Caco-2 (cell line): ENCODE data around the gene SNX21. TPM values are rescaled to one million over a fixed set of nuclear protein-coding genes. Genes with fewer than 3 reads are reported as not detected.

Experiments
- BruUV-seq: library from RNA; stranded (reverse); fragments of 400-500 nt; replicated peaks from 2 replicates; lab custom pipeline; 2021; lab: Mats Ljungman, UMichigan
- CTCF ChIA-PET: fragments of 300-600 bp; sonication (Branson Sonifier 250); formaldehyde crosslinking; loops from one replicate; lab custom pipeline; 2022; ENCODE audit warnings: antibody characterized with exemption; lab: Charles Lee
- POLR2A ChIA-PET: fragments of 300-600 bp; sonication (Branson Sonifier 250); formaldehyde crosslinking; loops from one replicate; lab custom pipeline; 2022; ENCODE audit warnings: antibody characterized with exemption; lab: Charles Lee
- DNase-seq, 2 experiments: peaks; one replicate each; pipeline versions ENCODE4 v3.0.0 to v3.0.0-alpha.2; 2020 to 2022
- H3K27me3 ChIP-seq: replicated peaks from 2 replicates; pipeline ENCODE4 v1.6.0; 2011; ENCODE audit warnings: low read length; ENCODE audit not compliant: control insufficient read depth, insufficient read depth
- H3K36me3 ChIP-seq: 2 replicates; pipeline ENCODE4 v1.5.1; 2011; ENCODE audit warnings: low read length; ENCODE audit not compliant: control insufficient read depth, insufficient read depth
- H3K4me1 ChIP-seq: fragments of 250-450 bp; sonication (Bioruptor Pico); 2 replicates; pipeline ENCODE4 v1.5.1; 2020; ENCODE audit warnings: mild to moderate bottlenecking
- H3K4me3 ChIP-seq: 2 replicates; pipeline ENCODE4 v1.5.1; 2011; ENCODE audit warnings: low read depth, mild to moderate bottlenecking, control low read depth, low read length
- H3K9me3 ChIP-seq: fragments of 250-450 bp; sonication (Bioruptor Pico); 2 replicates; pipeline ENCODE4 v1.5.1; 2020; ENCODE audit warnings: mild to moderate bottlenecking, moderate library complexity
- H3K27ac Mint-ChIP-seq: one replicate; pipeline ENCODE4 v1.8.0; 2022; ENCODE audit warnings: mixed read lengths; ENCODE audit not compliant: unreplicated experiment
- H3K27me3 Mint-ChIP-seq: one replicate; pipeline ENCODE4 v1.8.0; 2022; ENCODE audit warnings: mixed read lengths; ENCODE audit not compliant: insufficient read depth, unreplicated experiment
- H3K36me3 Mint-ChIP-seq: one replicate; pipeline ENCODE4 v1.8.0; 2022; ENCODE audit warnings: mild to moderate bottlenecking, mixed read lengths; ENCODE audit not compliant: insufficient read depth, unreplicated experiment
- H3K4me1 Mint-ChIP-seq: one replicate; pipeline ENCODE4 v1.8.0; 2022; ENCODE audit warnings: low read depth, mixed read lengths; ENCODE audit not compliant: unreplicated experiment
- H3K4me3 Mint-ChIP-seq: one replicate; pipeline ENCODE4 v1.8.0; 2022; ENCODE audit warnings: mild to moderate bottlenecking, moderate library complexity, mixed read lengths; ENCODE audit not compliant: unreplicated experiment
- H3K9me3 Mint-ChIP-seq: one replicate; pipeline ENCODE4 v1.8.0; 2022; ENCODE audit warnings: mixed read lengths; ENCODE audit not compliant: unreplicated experiment
- intact Hi-C: fragments of 100-400 bp; cut with micrococcal nuclease; formaldehyde crosslinking; loops from one replicate; pipeline ENCODE4 v1.10.0; 2022; ENCODE audit not compliant: unreplicated experiment
- total RNA-seq: library from RNA; stranded (reverse); gene quantifications from 2 replicates; pipeline ENCODE4 v1.2.3, GENCODE V29; 2022
- TF ChIP-seq, protein P1 (sequence below), 2 experiments: fragments of 200-600 bp in 1 of 2; IDR thresholded peaks; 1 replicate in 1 of 2; 2 replicates in 1 of 2; pipeline versions ENCODE4 v1.5.1 to v1.8.0; 2011 to 2022; ENCODE audit warnings: antibody characterized with exemption in 1 of 2, control low read depth in 1 of 2, inconsistent platforms in 1 of 2, low read depth in 1 of 2, low read length in 1 of 2, mild to moderate bottlenecking in 1 of 2, moderate library complexity in 1 of 2; ENCODE audit not compliant: insufficient read depth in 1 of 2, severe bottlenecking in 1 of 2, unreplicated experiment in 1 of 2

SNX21 gene
- total RNA-seq, 1 experiment from 2014 or later, result 15.6 TPM

DNA sequence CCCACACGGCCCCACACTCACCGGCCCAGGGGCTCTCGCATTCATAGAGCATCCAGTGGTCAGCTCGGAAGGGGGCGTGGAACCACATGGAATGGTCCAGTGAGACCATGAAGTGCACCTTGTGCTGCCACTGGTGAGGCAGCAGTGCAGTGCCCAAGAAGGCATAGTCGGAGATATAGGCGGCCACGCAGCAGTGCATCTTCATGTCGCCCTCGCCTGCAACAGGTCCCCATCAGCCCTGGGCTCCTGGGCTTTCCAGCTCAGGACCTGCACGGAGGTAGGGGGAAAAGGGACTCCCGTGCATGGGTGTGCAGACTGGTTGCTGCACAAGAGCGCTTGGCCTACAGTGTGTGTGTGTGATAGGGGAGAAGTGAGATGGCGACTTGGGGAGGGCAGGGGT, 9.9 kb downstream of the SNX21 start:
- ChIA-PET CTCF (no interaction called here), POLR2A (no interaction called here)
- Histone ChIP-seq H3K4me3 (no peak overlapping the region), H3K9me3 (no peaks in the 10 kb centered on the region), H3K36me3 (peaks cover 7% of the 10 kb centered on the region; the same call in 1 of the 2 replicates), H3K27me3 (no peaks in the 10 kb centered on the region), H3K4me1 (no peaks in the 10 kb centered on the region)
- TF ChIP-seq, protein P1, sequence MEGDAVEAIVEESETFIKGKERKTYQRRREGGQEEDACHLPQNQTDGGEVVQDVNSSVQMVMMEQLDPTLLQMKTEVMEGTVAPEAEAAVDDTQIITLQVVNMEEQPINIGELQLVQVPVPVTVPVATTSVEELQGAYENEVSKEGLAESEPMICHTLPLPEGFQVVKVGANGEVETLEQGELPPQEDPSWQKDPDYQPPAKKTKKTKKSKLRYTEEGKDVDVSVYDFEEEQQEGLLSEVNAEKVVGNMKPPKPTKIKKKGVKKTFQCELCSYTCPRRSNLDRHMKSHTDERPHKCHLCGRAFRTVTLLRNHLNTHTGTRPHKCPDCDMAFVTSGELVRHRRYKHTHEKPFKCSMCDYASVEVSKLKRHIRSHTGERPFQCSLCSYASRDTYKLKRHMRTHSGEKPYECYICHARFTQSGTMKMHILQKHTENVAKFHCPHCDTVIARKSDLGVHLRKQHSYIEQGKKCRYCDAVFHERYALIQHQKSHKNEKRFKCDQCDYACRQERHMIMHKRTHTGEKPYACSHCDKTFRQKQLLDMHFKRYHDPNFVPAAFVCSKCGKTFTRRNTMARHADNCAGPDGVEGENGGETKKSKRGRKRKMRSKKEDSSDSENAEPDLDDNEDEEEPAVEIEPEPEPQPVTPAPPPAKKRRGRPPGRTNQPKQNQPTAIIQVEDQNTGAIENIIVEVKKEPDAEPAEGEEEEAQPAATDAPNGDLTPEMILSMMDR (IDR thresholded peaks at IDR 0.05; ENCODE audit: insufficient read depth in 1 of 2, low read depth in 1 of 2, low read length in 1 of 2, severe bottlenecking in 1 of 2, unreplicated experiment in 1 of 2), result no peak
- Mint-ChIP-seq H3K4me3 (no peak overlapping the region), H3K27ac (peak overlapping the region; percentile 46), H3K4me1 (no peaks in the 10 kb centered on the region), H3K27me3 (no peaks in the 10 kb centered on the region), H3K9me3 (no peaks in the 10 kb centered on the region), H3K36me3 (peaks cover 44% of the 10 kb centered on the region)
- no peak for DNase-seq
- BruUV-seq, result no TSS peak
- intact Hi-C loops, result no loop called here

DNA sequence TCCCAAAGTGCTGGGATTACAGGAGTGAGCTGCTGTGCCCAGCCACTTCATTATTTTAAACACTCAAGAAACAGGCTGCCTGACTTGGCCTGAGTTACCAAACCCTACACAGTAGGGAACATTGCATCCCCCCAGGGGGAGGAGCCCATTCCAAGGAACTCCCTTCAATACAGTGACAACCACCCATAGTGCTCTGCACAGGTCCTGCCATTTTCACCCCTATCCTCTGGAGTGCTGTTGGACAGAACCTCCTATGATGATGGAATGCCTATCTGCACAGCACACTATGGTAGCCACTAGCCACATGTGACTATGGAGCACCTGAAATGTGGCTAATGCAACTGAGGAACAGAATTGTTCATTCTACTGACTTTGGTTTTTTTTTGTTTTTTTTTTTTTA, 11.9 kb downstream of the SNX21 start:
- Histone ChIP-seq H3K4me3 (no peak overlapping the region), H3K27me3 (no peaks in the 10 kb centered on the region), H3K36me3 (peaks cover 7% of the 10 kb centered on the region; the same call in 1 of the 2 replicates), H3K9me3 (no peaks in the 10 kb centered on the region), H3K4me1 (no peaks in the 10 kb centered on the region)
- Mint-ChIP-seq H3K4me3 (no peak overlapping the region), H3K36me3 (peaks cover 42% of the 10 kb centered on the region), H3K4me1 (no peaks in the 10 kb centered on the region), H3K27me3 (no peaks in the 10 kb centered on the region), H3K9me3 (no peaks in the 10 kb centered on the region), H3K27ac (no peak overlapping the region)
- TF ChIP-seq, protein P1 (IDR thresholded peaks at IDR 0.05; ENCODE audit: insufficient read depth in 1 of 2, low read depth in 1 of 2, low read length in 1 of 2, severe bottlenecking in 1 of 2, unreplicated experiment in 1 of 2), result no peak
- intact Hi-C loops, result no loop called here
- no peak for DNase-seq
- ChIA-PET POLR2A (no interaction called here), CTCF (no interaction called here)
- BruUV-seq, result no TSS peak

DNA sequence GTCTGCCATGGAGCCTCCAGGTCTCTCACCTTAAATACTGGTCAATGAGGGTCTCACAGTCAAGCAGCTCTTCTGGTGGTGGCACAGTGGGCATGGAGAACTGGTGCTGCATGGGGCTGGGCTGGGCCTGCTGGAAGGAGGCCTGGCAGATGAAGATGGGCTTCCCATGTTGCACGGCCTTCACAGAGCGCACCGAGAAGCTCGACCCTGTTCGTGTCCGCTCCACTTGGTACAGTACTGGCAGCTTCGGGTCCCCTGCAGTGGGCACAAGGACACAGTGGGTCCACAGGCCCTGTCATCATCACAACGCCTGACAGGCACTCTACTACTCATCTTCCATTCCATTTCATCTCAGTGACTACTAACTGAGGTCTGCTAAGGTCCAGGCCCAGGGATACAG, 14.8 kb downstream of the SNX21 start:
- ChIA-PET CTCF (no interaction called here), POLR2A (no interaction called here)
- intact Hi-C loops, result no loop called here

More for the DNA sequence above, 14.8 kb downstream of the SNX21 start:
- Histone ChIP-seq H3K36me3 (0 out of 2 replicates have a peak, but pooled peaks cover 2% of the 10 kb centered on the region), H3K4me3 (no peak overlapping the region), H3K9me3 (no peaks in the 10 kb centered on the region), H3K4me1 (no peaks in the 10 kb centered on the region), H3K27me3 (no peaks in the 10 kb centered on the region)
- Mint-ChIP-seq H3K27ac (no peak overlapping the region), H3K9me3 (no peaks in the 10 kb centered on the region), H3K27me3 (no peaks in the 10 kb centered on the region), H3K4me3 (no peak overlapping the region), H3K4me1 (peaks cover 2% of the 10 kb centered on the region), H3K36me3 (peaks cover 22% of the 10 kb centered on the region)
- TF ChIP-seq, protein P1 (IDR thresholded peaks at IDR 0.05; ENCODE audit: insufficient read depth in 1 of 2, low read depth in 1 of 2, low read length in 1 of 2, severe bottlenecking in 1 of 2, unreplicated experiment in 1 of 2), result no peak
- no peak for DNase-seq
- BruUV-seq, result no TSS peak
